Measurements from ENCODE around the gene SPATA20. TPM values are rescaled to one million over a fixed set of nuclear protein-coding genes. Genes with fewer than 3 reads are reported as not detected.

SPATA20 gene
- total and polyA plus RNA-seq, 4 donors = 15.6 to 42.4 (median 19.6) TPM

DNA sequence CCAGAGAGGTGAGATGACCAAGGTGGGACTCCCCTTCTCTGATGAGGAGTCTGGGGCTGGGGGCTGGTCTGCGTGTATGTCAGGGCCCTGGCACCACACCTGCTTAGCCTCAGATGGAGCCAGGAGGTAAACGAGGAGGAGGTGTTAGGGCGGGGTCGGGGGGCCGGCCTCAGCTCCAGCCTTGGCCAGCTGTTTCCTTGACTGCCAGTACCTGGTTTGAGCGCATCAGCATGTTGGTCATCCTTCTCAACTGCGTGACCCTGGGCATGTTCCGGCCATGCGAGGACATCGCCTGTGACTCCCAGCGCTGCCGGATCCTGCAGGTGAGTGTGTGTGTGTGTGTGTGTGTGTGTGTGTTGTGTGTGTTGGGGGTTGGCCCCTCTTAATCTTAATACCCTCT lies 21.7 kb downstream of the SPATA20 start:
- WGBS = 91% methylated on average over 12 of the region's 12 CpGs
- no peaks in the 10 kb centered on the region for H3K36me3 ChIP-seq (ENCODE audit: control insufficient read depth in 4 of 4, insufficient read depth in 3 of 4, low read depth in 1 of 4, low read length in 3 of 4)
- TF ChIP-seq TAF1 (conservative IDR thresholded peaks at IDR 0.05) (no peak), EGR1 (IDR thresholded peaks at IDR 0.05; ENCODE audit: low read depth in 2 of 2) (no peak), RXRA (IDR thresholded peaks at IDR 0.05) (no peak), RAD21 (IDR thresholded peaks at IDR 0.05) (no peak), ATF3 (IDR thresholded peaks at IDR 0.05) (no peak), FOXA1 (IDR thresholded peaks at IDR 0.05) (no peak), GABPA (IDR thresholded peaks at IDR 0.05 in 1 of 2, conservative IDR thresholded peaks at IDR 0.05 in 1 of 2) (no peak), HNF4G (IDR thresholded peaks at IDR 0.05) (no peak), NR2F2 (IDR thresholded peaks at IDR 0.05) (no peak), YY1 (IDR thresholded peaks at IDR 0.05) (no peak)
- TF ChIP-seq, protein P1, sequence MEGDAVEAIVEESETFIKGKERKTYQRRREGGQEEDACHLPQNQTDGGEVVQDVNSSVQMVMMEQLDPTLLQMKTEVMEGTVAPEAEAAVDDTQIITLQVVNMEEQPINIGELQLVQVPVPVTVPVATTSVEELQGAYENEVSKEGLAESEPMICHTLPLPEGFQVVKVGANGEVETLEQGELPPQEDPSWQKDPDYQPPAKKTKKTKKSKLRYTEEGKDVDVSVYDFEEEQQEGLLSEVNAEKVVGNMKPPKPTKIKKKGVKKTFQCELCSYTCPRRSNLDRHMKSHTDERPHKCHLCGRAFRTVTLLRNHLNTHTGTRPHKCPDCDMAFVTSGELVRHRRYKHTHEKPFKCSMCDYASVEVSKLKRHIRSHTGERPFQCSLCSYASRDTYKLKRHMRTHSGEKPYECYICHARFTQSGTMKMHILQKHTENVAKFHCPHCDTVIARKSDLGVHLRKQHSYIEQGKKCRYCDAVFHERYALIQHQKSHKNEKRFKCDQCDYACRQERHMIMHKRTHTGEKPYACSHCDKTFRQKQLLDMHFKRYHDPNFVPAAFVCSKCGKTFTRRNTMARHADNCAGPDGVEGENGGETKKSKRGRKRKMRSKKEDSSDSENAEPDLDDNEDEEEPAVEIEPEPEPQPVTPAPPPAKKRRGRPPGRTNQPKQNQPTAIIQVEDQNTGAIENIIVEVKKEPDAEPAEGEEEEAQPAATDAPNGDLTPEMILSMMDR (IDR thresholded peaks at IDR 0.05; ENCODE audit: low read depth, low read length, missing input control) = no peak

GRCh38 chr17:50569592-50569991 lies 22.6 kb downstream of the SPATA20 start:
- Histone ChIP-seq H3K27me3 (ENCODE audit: control insufficient read depth in 4 of 4, insufficient read depth in 4 of 4, low read length in 3 of 4) (peaks cover 0 to 2% (median 0%) of the 10 kb centered on the region in 4 donors), H3K36me3 (ENCODE audit: control insufficient read depth in 4 of 4, insufficient read depth in 3 of 4, low read depth in 1 of 4, low read length in 3 of 4) (no peaks in the 10 kb centered on the region), H3K9me3 (ENCODE audit: control insufficient read depth in 4 of 4, low read length in 3 of 4) (no peaks in the 10 kb centered on the region), H3K4me3 (ENCODE audit: low read depth in 1 of 3, low read length in 3 of 3) (no peak overlapping the region), H3K9ac (ENCODE audit: low read depth in 1 of 2, low read length in 2 of 2) (no peak overlapping the region), H3K4me1 (ENCODE audit: control insufficient read depth in 4 of 4, insufficient read depth in 4 of 4, low read length in 3 of 4) (no peaks in the 10 kb centered on the region), H3K27ac (ENCODE audit: low read depth in 1 of 2, low read length in 2 of 2) (no peak overlapping the region)
- WGBS = 89% methylated on average over 7 of the region's 7 CpGs
- TF ChIP-seq FOXA1 (IDR thresholded peaks at IDR 0.05) (no peak), HNF4A (conservative IDR thresholded peaks at IDR 0.05) (no peak), GABPA (IDR thresholded peaks at IDR 0.05 in 1 of 2, conservative IDR thresholded peaks at IDR 0.05 in 1 of 2) (no peak), HNF4G (IDR thresholded peaks at IDR 0.05) (no peak), FOXA2 (IDR thresholded peaks at IDR 0.05) (no peak), EGR1 (IDR thresholded peaks at IDR 0.05; ENCODE audit: low read depth in 2 of 2) (no peak), RAD21 (IDR thresholded peaks at IDR 0.05) (no peak), ATF3 (IDR thresholded peaks at IDR 0.05) (no peak), NR2F2 (IDR thresholded peaks at IDR 0.05) (no peak), MAX (IDR thresholded peaks at IDR 0.05) (no peak)
- TF ChIP-seq, protein P2, sequence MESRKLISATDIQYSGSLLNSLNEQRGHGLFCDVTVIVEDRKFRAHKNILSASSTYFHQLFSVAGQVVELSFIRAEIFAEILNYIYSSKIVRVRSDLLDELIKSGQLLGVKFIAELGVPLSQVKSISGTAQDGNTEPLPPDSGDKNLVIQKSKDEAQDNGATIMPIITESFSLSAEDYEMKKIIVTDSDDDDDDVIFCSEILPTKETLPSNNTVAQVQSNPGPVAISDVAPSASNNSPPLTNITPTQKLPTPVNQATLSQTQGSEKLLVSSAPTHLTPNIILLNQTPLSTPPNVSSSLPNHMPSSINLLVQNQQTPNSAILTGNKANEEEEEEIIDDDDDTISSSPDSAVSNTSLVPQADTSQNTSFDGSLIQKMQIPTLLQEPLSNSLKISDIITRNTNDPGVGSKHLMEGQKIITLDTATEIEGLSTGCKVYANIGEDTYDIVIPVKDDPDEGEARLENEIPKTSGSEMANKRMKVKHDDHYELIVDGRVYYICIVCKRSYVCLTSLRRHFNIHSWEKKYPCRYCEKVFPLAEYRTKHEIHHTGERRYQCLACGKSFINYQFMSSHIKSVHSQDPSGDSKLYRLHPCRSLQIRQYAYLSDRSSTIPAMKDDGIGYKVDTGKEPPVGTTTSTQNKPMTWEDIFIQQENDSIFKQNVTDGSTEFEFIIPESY (IDR thresholded peaks at IDR 0.05) = no peak
- TF ChIP-seq, protein P3, sequence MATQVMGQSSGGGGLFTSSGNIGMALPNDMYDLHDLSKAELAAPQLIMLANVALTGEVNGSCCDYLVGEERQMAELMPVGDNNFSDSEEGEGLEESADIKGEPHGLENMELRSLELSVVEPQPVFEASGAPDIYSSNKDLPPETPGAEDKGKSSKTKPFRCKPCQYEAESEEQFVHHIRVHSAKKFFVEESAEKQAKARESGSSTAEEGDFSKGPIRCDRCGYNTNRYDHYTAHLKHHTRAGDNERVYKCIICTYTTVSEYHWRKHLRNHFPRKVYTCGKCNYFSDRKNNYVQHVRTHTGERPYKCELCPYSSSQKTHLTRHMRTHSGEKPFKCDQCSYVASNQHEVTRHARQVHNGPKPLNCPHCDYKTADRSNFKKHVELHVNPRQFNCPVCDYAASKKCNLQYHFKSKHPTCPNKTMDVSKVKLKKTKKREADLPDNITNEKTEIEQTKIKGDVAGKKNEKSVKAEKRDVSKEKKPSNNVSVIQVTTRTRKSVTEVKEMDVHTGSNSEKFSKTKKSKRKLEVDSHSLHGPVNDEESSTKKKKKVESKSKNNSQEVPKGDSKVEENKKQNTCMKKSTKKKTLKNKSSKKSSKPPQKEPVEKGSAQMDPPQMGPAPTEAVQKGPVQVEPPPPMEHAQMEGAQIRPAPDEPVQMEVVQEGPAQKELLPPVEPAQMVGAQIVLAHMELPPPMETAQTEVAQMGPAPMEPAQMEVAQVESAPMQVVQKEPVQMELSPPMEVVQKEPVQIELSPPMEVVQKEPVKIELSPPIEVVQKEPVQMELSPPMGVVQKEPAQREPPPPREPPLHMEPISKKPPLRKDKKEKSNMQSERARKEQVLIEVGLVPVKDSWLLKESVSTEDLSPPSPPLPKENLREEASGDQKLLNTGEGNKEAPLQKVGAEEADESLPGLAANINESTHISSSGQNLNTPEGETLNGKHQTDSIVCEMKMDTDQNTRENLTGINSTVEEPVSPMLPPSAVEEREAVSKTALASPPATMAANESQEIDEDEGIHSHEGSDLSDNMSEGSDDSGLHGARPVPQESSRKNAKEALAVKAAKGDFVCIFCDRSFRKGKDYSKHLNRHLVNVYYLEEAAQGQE (IDR thresholded peaks at IDR 0.05) = no peak
- TF ChIP-seq, protein P1 (IDR thresholded peaks at IDR 0.05; ENCODE audit: low read depth, low read length, missing input control) = no peak
- no peak for DNase-seq (ENCODE audit: low spot score)

More for the DNA sequence above, 21.7 kb downstream of the SPATA20 start:
- no peak for DNase-seq (ENCODE audit: low spot score)
- Histone ChIP-seq H3K27ac (ENCODE audit: low read depth in 1 of 2, low read length in 2 of 2) (no peak overlapping the region), H3K9ac (ENCODE audit: low read depth in 1 of 2, low read length in 2 of 2) (no peak overlapping the region), H3K4me1 (ENCODE audit: control insufficient read depth in 4 of 4, insufficient read depth in 4 of 4, low read length in 3 of 4) (no peaks in the 10 kb centered on the region), H3K9me3 (ENCODE audit: control insufficient read depth in 4 of 4, low read length in 3 of 4) (no peaks in the 10 kb centered on the region), H3K4me3 (ENCODE audit: low read depth in 1 of 3, low read length in 3 of 3) (no peak overlapping the region), H3K27me3 (ENCODE audit: control insufficient read depth in 4 of 4, insufficient read depth in 4 of 4, low read length in 3 of 4) (peaks cover 0 to 3% (median 1%) of the 10 kb centered on the region in 4 donors)
